Lung (tissue), 12 donors: ENCODE results near the gene LILRA5. TPM values are rescaled to one million over a fixed set of nuclear protein-coding genes. Genes with fewer than 3 reads are reported as not detected.
"Not testable (repeated sequence)": the region's sequence is repeated elsewhere in the genome, so short reads cannot be mapped to it uniquely, and the experiment has no call there.

Source experiments
- ATAC-seq: fragments of 200-7000 bp; cut with Tn5 transposase; one replicate; pipeline ENCODE4 v1.9.1; 2020; ENCODE audit warnings: moderate number of reproducible peaks; ENCODE audit not compliant: insufficient read depth, low FRiP score
- DNase-seq, 3 donors: peaks; one replicate each; pipeline ENCODE4 v3.0.0-alpha.2; 2013 to 2017
- H3K27ac ChIP-seq, 2 donors: one replicate each; pipeline ENCODE4 v1.5.1; 2013; ENCODE audit warnings: mild to moderate bottlenecking in 2 of 2, moderate library complexity in 2 of 2, control low read depth in 1 of 2, inconsistent platforms in 1 of 2, low read depth in 1 of 2, low read length in 1 of 2
- H3K27me3 ChIP-seq, 3 donors: one replicate each; pipeline ENCODE4 v1.5.1; 2013; ENCODE audit warnings: low read length in 2 of 3; ENCODE audit not compliant: control insufficient read depth in 3 of 3, insufficient read depth in 3 of 3
- H3K36me3 ChIP-seq, 4 donors: one replicate each; pipeline ENCODE4 v1.5.1; 2013; ENCODE audit warnings: low read length in 4 of 4, mild to moderate bottlenecking in 1 of 4, moderate library complexity in 1 of 4; ENCODE audit not compliant: control insufficient read depth in 4 of 4, insufficient read depth in 4 of 4
- H3K4me1 ChIP-seq, 5 donors: one replicate each; pipeline ENCODE4 v1.5.1; 2013; ENCODE audit warnings: low read length in 5 of 5, mild to moderate bottlenecking in 2 of 5, moderate library complexity in 1 of 5; ENCODE audit not compliant: control insufficient read depth in 5 of 5, insufficient read depth in 5 of 5
- H3K4me3 ChIP-seq: one replicate; pipeline ENCODE4 v1.5.1; 2013; ENCODE audit warnings: mild to moderate bottlenecking, control low read depth, moderate library complexity
- H3K9ac ChIP-seq, 2 donors: one replicate each; pipeline ENCODE4 v1.5.1; 2013; ENCODE audit warnings: low read length in 2 of 2, control low read depth in 1 of 2; ENCODE audit not compliant: insufficient read depth in 1 of 2
- H3K9me3 ChIP-seq, 4 donors: one replicate each; pipeline ENCODE4 v1.5.1; 2013; ENCODE audit warnings: low read length in 3 of 4, mild to moderate bottlenecking in 1 of 4, moderate library complexity in 1 of 4; ENCODE audit not compliant: control insufficient read depth in 4 of 4, insufficient read depth in 3 of 4
- WGBS, 2 donors: extraction: QIAGEN DNeasy Blood & Tissue Kit; methylation state at CpG; one replicate each; pipeline ENCODE4 v1.1.7; 2013; 5-methylcytosine and 5-hydroxymethylcytosine counted together
- polyA plus RNA-seq, 2 donors: library from polyadenylated mRNA; stranded (reverse); fragments of 200-250 nt; gene quantifications; one replicate each; pipeline ENCODE4 v1.2.1, GENCODE V29; 2013
- total RNA-seq, 2 donors: library from RNA; depleted of rRNA in 1 of 2; stranded (reverse); fragments of >200 nt in 1 of 2; gene quantifications; one replicate each; pipeline ENCODE4 v1.2.1, GENCODE V29; 2014 to 2021
- TF ChIP-seq, protein P1 (sequence below): IDR thresholded peaks from 2 replicates; pipeline ENCODE4 v1.5.1; 2012; ENCODE audit warnings: mild to moderate bottlenecking; ENCODE audit errors: control extremely low read depth, extremely low read depth
- donor health status: control.
- donor health status: control.
- donor health status: Bipolar disorder and iron deficiency.
- donor health status: healthy.
- donor health status: DM: yes; HTN: yes; CAD: no.

Gene LILRA5
- total and polyA plus RNA-seq, 4 donors, result 5.9 to 262 (median 26.2) TPM

DNA sequence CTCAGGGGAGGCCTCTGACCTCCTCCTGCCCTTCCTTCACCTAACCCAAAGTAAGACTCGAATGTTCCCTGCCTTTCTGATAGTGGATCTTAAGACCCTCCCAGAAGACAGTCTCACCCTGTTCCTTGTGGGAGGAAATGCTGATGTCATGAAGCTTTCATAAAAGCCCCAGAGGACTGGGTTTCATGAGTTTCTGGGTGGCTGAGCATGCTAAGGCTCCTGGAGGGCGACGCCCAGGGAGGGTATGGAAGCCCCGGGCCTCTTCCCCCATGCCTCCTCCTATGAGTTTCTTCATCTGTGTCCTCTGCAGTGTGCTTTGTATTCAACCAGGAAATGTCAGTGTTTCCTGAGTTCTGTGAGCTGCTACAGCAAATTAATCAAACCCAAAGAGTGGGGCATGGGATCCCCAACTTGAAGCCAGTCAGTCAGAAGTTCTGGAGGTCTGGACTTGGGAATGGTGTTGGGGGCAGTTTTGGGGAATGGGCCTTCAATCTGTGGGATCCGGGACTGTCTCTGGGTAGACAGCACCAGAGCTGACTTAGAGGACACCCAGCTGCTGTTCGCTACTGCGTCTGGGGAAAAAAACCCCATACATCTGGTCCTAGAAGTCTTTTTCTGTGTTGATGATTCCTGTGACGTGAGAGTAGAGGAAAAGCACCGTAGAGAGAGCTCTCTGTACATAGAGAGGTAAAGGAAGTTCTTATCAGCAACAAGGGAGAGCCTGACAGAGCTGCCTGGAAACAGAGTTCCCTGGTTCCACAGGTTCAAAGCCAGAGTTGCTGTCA, 30.1 kb downstream of the LILRA5 start:
- Histone ChIP-seq H3K27ac (no peak overlapping the region), H3K36me3 (no peaks in the 10 kb centered on the region), H3K4me3 (no peak overlapping the region), H3K9ac (no peak overlapping the region), H3K27me3 (peaks cover 0 to 4% (median 0%) of the 10 kb centered on the region in 3 donors), H3K9me3 (peaks cover 0 to 5% (median 0%) of the 10 kb centered on the region in 4 donors), H3K4me1 (peaks cover 0 to 10% (median 0%) of the 10 kb centered on the region in 5 donors)
- no peak for ATAC-seq
- DNase-seq, result peak; percentile 39 to 68 (median 40)
- TF ChIP-seq, protein P1, sequence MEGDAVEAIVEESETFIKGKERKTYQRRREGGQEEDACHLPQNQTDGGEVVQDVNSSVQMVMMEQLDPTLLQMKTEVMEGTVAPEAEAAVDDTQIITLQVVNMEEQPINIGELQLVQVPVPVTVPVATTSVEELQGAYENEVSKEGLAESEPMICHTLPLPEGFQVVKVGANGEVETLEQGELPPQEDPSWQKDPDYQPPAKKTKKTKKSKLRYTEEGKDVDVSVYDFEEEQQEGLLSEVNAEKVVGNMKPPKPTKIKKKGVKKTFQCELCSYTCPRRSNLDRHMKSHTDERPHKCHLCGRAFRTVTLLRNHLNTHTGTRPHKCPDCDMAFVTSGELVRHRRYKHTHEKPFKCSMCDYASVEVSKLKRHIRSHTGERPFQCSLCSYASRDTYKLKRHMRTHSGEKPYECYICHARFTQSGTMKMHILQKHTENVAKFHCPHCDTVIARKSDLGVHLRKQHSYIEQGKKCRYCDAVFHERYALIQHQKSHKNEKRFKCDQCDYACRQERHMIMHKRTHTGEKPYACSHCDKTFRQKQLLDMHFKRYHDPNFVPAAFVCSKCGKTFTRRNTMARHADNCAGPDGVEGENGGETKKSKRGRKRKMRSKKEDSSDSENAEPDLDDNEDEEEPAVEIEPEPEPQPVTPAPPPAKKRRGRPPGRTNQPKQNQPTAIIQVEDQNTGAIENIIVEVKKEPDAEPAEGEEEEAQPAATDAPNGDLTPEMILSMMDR, result no peak
- WGBS, 2 donors, result 27 to 31% methylated on average over 9 of the region's 9 CpGs

DNA sequence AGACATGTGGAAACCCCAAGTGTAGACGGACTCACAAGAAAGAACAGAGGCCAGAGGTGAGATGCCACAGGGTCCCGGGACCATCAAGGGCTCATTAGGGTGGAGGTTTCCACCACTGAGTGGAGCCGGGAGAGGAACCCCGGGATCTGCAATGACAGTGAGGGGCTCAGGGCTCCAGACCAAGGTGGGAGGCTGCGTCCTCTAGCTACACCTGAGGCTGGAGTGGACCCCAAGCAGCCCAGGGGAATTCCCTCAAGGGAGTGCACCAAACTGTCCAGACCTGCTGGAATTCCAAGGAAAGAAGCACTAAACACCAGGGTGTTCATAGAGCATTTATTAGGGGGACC, 31.3 kb downstream of the LILRA5 start:
- H3K27ac ChIP-seq, H3K9me3 ChIP-seq, H3K36me3 ChIP-seq, DNase-seq, ATAC-seq, H3K9ac ChIP-seq, H3K4me3 ChIP-seq, H3K4me1 ChIP-seq, H3K27me3 ChIP-seq: not testable (repeated sequence)
- 76 to 86% methylated on average over 5 of the region's 5 CpGs for WGBS, 2 donors

DNA sequence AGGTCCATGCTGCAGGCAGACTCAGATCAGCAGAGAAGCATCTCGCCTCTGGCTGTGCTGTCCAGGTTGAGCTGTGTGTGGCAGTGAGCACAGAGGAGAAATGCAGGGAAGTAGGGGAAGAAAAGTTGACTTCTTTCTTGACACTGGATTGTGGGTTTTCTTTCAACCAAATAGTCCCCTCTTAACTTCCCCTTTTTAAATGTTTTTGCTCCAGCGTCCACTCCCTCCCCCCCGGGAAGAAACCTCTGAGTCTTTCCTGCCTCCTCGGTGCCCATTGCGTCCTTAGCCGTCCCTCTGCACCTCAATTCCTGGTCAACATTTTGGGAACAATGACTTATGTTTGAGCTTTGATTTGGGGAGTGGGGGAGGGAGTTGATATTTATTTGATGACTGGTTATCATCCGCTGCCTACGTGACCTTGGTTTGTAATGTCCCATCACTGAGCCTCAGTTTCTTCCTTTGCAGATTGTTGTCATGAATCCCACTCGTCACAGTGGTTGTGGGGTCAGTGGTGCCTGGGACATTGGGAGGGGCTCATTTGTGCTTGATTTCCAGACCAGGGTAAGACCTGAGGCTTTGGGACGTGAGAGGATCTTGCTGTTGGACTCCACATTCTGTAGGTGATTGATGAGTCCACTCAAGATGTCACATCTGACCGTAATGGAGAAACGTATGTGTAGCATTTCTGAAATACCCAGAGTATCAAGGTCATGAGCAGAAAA, 31.8 kb downstream of the LILRA5 start, which contains the start of gene LILRB2:
TSS of gene LILRB2 (minus strand) at position 104 of the 722 bp plus-strand sequence. CDS start 614 bp downstream, outside the sequence.
- H3K36me3 ChIP-seq, result no peaks in the 10 kb centered on the region
- no peak for DNase-seq
- peaks cover 0 to 4% (median 0%) of the 10 kb centered on the region in 3 donors for H3K27me3 ChIP-seq
- no peak within 1 kb of the TSS for H3K9ac ChIP-seq
- H3K27ac ChIP-seq, result peak within 1 kb of the TSS in 1 of 2 donors; percentile 78
- 57 to 66% methylated on average over 12 of the region's 12 CpGs for WGBS, 2 donors
- H3K4me1 ChIP-seq, result peaks cover 0 to 10% (median 0%) of the 10 kb centered on the region in 5 donors
- H3K9me3 ChIP-seq, result peaks cover 0 to 5% (median 0%) of the 10 kb centered on the region in 4 donors
- TF ChIP-seq, protein P1, result no peak
- no peak for ATAC-seq
- no peak within 1 kb of the TSS for H3K4me3 ChIP-seq

DNA sequence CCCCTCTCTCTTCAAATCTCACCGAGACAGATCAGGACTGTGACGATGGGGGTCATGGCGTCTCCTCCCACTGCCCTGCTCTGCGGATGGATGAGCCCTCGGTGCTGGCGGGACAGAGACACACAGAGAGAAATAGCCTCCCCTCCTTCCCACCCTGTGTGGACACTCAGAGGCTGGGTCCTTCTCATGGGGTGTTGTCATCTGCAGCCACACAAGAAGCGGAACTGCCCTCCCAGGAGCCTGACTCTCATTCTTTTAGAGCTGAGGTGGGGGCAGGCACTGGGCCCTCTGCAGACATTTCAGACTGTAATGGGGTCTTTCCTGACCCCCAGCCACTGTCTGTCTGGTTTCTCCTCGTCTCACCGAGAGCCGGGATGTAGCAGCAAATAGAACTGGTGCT, 32.5 kb downstream of the LILRA5 start:
- 22 to 48% methylated on average over 10 of the region's 10 CpGs for WGBS, 2 donors
- not testable (repeated sequence) for H3K4me3 ChIP-seq, DNase-seq, H3K9ac ChIP-seq, H3K9me3 ChIP-seq, H3K27me3 ChIP-seq, H3K36me3 ChIP-seq, H3K4me1 ChIP-seq
- peak overlapping the region in 1 of 2 donors; percentile 78 for H3K27ac ChIP-seq
- ATAC-seq, result peak; percentile 62

DNA sequence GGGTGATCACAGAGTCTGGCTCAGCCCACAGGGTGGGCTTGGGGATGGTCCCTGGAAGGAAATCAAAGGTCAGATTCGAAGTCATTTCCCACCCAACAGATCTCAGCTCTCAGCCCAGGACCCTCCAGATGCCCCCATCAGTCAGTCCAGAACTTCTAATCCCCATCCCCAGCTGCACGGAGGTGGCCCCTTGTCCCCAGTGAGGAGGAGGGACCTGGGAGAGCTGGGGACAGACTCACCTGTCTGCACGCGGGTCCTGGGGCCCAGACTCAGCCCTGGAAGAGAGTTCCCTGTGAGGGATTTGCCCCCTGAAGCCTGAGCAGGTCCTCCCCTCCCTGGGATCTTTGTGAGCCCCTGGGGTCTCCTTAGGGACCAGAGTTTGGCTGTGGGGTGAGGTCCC, 32.9 kb downstream of the LILRA5 start:
- DNase-seq, H3K27ac ChIP-seq, ATAC-seq, H3K4me1 ChIP-seq, H3K36me3 ChIP-seq, H3K9me3 ChIP-seq, H3K27me3 ChIP-seq, H3K9ac ChIP-seq, H3K4me3 ChIP-seq: not testable (repeated sequence)
- WGBS, 2 donors, result 26 to 37% methylated on average over 4 of the region's 4 CpGs
